WTC11 (cell line): ENCODE results near the gene TTLL5. TPM values are rescaled to one million over a fixed set of nuclear protein-coding genes. Genes with fewer than 3 reads are reported as not detected.

ENCODE experiments used
- ATAC-seq: fragments of 200-7000 bp; cut with Tn5 transposase; 2 replicates; pipeline ENCODE4 v1.10.0; 2021; ENCODE audit warnings: mild to moderate bottlenecking, moderate library complexity
- CTCF ChIA-PET: fragments of 300-600 bp; sonication (Branson Sonifier 250); formaldehyde crosslinking; loops from one replicate; lab custom pipeline; 2021; ENCODE audit warnings: antibody characterized with exemption; lab: Charles Lee
- POLR2A ChIA-PET: fragments of 350-600 bp; sonication (Branson Sonifier 250); formaldehyde crosslinking; loops from one replicate; lab custom pipeline; 2021; ENCODE audit warnings: antibody characterized with exemption; lab: Charles Lee
- DNase-seq: peaks from one replicate; pipeline ENCODE4 v3.0.0; 2021; ENCODE audit warnings: low spot score
- H3K27ac Mint-ChIP-seq: 2 replicates; pipeline ENCODE4 v1.8.0; 2021; ENCODE audit warnings: mixed read lengths
- H3K27me3 Mint-ChIP-seq: 2 replicates; pipeline ENCODE4 v1.8.0; 2021; ENCODE audit warnings: low read depth, mild to moderate bottlenecking, moderate library complexity, mixed read lengths
- H3K36me3 Mint-ChIP-seq: 2 replicates; pipeline ENCODE4 v1.8.0; 2021; ENCODE audit warnings: mixed read lengths
- H3K4me1 Mint-ChIP-seq: 2 replicates; pipeline ENCODE4 v1.8.0; 2022; ENCODE audit warnings: mixed read lengths
- H3K4me3 Mint-ChIP-seq: 2 replicates; pipeline ENCODE4 v1.8.0; 2021; ENCODE audit warnings: mild to moderate bottlenecking, moderate library complexity, mixed read lengths
- H3K9me3 Mint-ChIP-seq: 2 replicates; pipeline ENCODE4 v1.8.0; 2021; ENCODE audit warnings: mixed read lengths
- AFF4 ChIP-seq: sonication (generic); formaldehyde crosslinking; IDR thresholded peaks from 2 replicates; pipeline ENCODE4 v1.8.1; 2023; ENCODE audit warnings: mild to moderate bottlenecking, missing genetic modification reagents, borderline replicate concordance
- ATF6 ChIP-seq: sonication (generic); formaldehyde crosslinking; IDR thresholded peaks from 2 replicates; pipeline ENCODE4 v1.8.1; 2023; ENCODE audit warnings: mild to moderate bottlenecking, missing genetic modification reagents
- CBFB ChIP-seq: sonication (generic); formaldehyde crosslinking; IDR thresholded peaks from 2 replicates; pipeline ENCODE4 v1.8.1; 2022; ENCODE audit warnings: mild to moderate bottlenecking, low read depth, missing genetic modification reagents
- CTCF ChIP-seq: fragments of 200-600 bp; IDR thresholded peaks from 2 replicates; pipeline ENCODE4 v1.8.0; 2022; ENCODE audit warnings: antibody characterized with exemption
- ESRRA ChIP-seq: sonication (generic); formaldehyde crosslinking; IDR thresholded peaks from 2 replicates; pipeline ENCODE4 v1.8.1; 2022; ENCODE audit warnings: mild to moderate bottlenecking, missing genetic modification reagents, borderline replicate concordance
- ETV6 ChIP-seq: sonication (generic); formaldehyde crosslinking; IDR thresholded peaks from 2 replicates; pipeline ENCODE4 v1.8.1; 2022; ENCODE audit warnings: mild to moderate bottlenecking, missing genetic modification reagents
- IRF1 ChIP-seq: sonication (generic); formaldehyde crosslinking; IDR thresholded peaks from 2 replicates; pipeline ENCODE4 v1.8.0; 2023; ENCODE audit warnings: missing genetic modification reagents
- JAZF1 ChIP-seq: fragments of 250-450 bp; sonication (Bioruptor Pico); IDR thresholded peaks from 2 replicates; pipeline ENCODE4 v1.9.0; 2021; ENCODE audit warnings: moderate library complexity, mild to moderate bottlenecking, inconsistent platforms
- JUN ChIP-seq: sonication (generic); formaldehyde crosslinking; IDR thresholded peaks from 2 replicates; pipeline ENCODE4 v1.8.0; 2023; ENCODE audit warnings: mild to moderate bottlenecking, missing genetic modification reagents
- NFE2L1 ChIP-seq: sonication (generic); formaldehyde crosslinking; IDR thresholded peaks from 2 replicates; pipeline ENCODE4 v1.8.1; 2023; ENCODE audit warnings: missing genetic modification reagents
- SOX15 ChIP-seq: fragments of 250-450 bp; sonication (Bioruptor Pico); IDR thresholded peaks from 2 replicates; pipeline ENCODE4 v1.9.0; 2021; ENCODE audit warnings: mild to moderate bottlenecking
- SP1 ChIP-seq: sonication (generic); formaldehyde crosslinking; conservative IDR thresholded peaks from 2 replicates; pipeline ENCODE4 v1.8.1; 2022; ENCODE audit warnings: missing genetic modification reagents
- TEAD1 ChIP-seq: sonication (generic); formaldehyde crosslinking; IDR thresholded peaks from 2 replicates; pipeline ENCODE4 v1.8.0; 2022; ENCODE audit warnings: mild to moderate bottlenecking, missing genetic modification reagents
- TP53 ChIP-seq: sonication (generic); formaldehyde crosslinking; IDR thresholded peaks from 2 replicates; pipeline ENCODE4 v1.8.1; 2023; ENCODE audit warnings: mild to moderate bottlenecking, missing genetic modification reagents
- ZNF121 ChIP-seq: sonication (generic); formaldehyde crosslinking; IDR thresholded peaks from 2 replicates; pipeline ENCODE4 v1.8.0; 2023; ENCODE audit warnings: missing genetic modification reagents
- ZNF232 ChIP-seq: sonication (generic); formaldehyde crosslinking; IDR thresholded peaks from 2 replicates; pipeline ENCODE4 v1.8.0; 2022; ENCODE audit warnings: mild to moderate bottlenecking, missing genetic modification reagents
- ZNF425 ChIP-seq: fragments of 250-450 bp; sonication (Bioruptor Pico); conservative IDR thresholded peaks from 2 replicates; pipeline ENCODE4 v1.9.0; 2021; ENCODE audit warnings: mild to moderate bottlenecking
- ZNF512 ChIP-seq: sonication (generic); formaldehyde crosslinking; IDR thresholded peaks from 2 replicates; pipeline ENCODE4 v1.8.1; 2022; ENCODE audit warnings: missing genetic modification reagents, borderline replicate concordance
- total RNA-seq: library from RNA; stranded (reverse); gene quantifications from 3 replicates; pipeline ENCODE4 v1.2.3, GENCODE V29; 2021

Gene TTLL5
- total RNA-seq, 1 experiment from 2014 or later = 39.6 TPM

- DNase-seq (no peak), ATAC-seq (no peak)
- CTCF ChIA-PET = no interaction called here
- Mint-ChIP-seq H3K27ac (no peak overlapping the region), H3K4me1 (peaks cover 25% of the 10 kb centered on the region), H3K27me3 (peaks cover 36% of the 10 kb centered on the region), H3K36me3 (no peaks in the 10 kb centered on the region; the same call in 1 of the 2 replicates), H3K4me3 (no peak overlapping the region), H3K9me3 (no peaks in the 10 kb centered on the region)
- TF ChIP-seq ESRRA (no peak), TEAD1 (CRISPR knock-in tag) (no peak), NFE2L1 (no peak), ZNF121 (CRISPR knock-in tag) (no peak), JUN (CRISPR knock-in tag) (no peak), CTCF (no peak), SP1 (CRISPR knock-in tag) (no peak), JAZF1 (CRISPR knock-in tag) (no peak)
- POLR2A ChIA-PET = no interaction called here
Measured at GRCh38 chr14:75857199-75857598, 196.2 kb downstream of the TTLL5 start.

GRCh38 chr14:75858362-75858761 lies 197.3 kb downstream of the TTLL5 start:
- no peaks in the 10 kb centered on the region; the same call in 1 of the 2 replicates for H3K36me3 Mint-ChIP-seq
- DNase-seq (no peak), ATAC-seq (no peak)
- no peak overlapping the region for H3K27ac Mint-ChIP-seq
- POLR2A ChIA-PET = no interaction called here
- H3K4me1 Mint-ChIP-seq = peaks cover 28% of the 10 kb centered on the region
- H3K4me3 Mint-ChIP-seq = no peak overlapping the region
- TF ChIP-seq CBFB (no peak), SOX15 (CRISPR knock-in tag) (no peak), ETV6 (CRISPR knock-in tag) (no peak), ATF6 (CRISPR knock-in tag) (no peak), ZNF512 (CRISPR knock-in tag) (no peak), IRF1 (no peak), TP53 (CRISPR knock-in tag) (no peak), ZNF425 (CRISPR knock-in tag) (no peak), SP1 (CRISPR knock-in tag) (no peak), ZNF232 (CRISPR knock-in tag) (no peak), AFF4 (no peak)
- H3K9me3 Mint-ChIP-seq = no peaks in the 10 kb centered on the region
- H3K27me3 Mint-ChIP-seq = peaks cover 48% of the 10 kb centered on the region
- CTCF ChIA-PET = no interaction called here
